WTC11 (cell line): Measurements from ENCODE around the gene ADAM22.

Experiments
- CREB1 ChIP-seq: sonication (generic); formaldehyde crosslinking; IDR thresholded peaks from 2 replicates; pipeline ENCODE4 v1.8.0; 2023; ENCODE audit warnings: mild to moderate bottlenecking, missing genetic modification reagents
- CTCF ChIP-seq: fragments of 200-600 bp; IDR thresholded peaks from 2 replicates; pipeline ENCODE4 v1.8.0; 2022; ENCODE audit warnings: antibody characterized with exemption
- ESRRA ChIP-seq: sonication (generic); formaldehyde crosslinking; IDR thresholded peaks from 2 replicates; pipeline ENCODE4 v1.8.1; 2022; ENCODE audit warnings: mild to moderate bottlenecking, missing genetic modification reagents, borderline replicate concordance
- SP1 ChIP-seq: sonication (generic); formaldehyde crosslinking; conservative IDR thresholded peaks from 2 replicates; pipeline ENCODE4 v1.8.1; 2022; ENCODE audit warnings: missing genetic modification reagents
- STAT6 ChIP-seq: sonication (generic); formaldehyde crosslinking; conservative IDR thresholded peaks from 2 replicates; pipeline ENCODE4 v1.8.1; 2023; ENCODE audit warnings: mild to moderate bottlenecking, low read depth, missing genetic modification reagents, moderate library complexity
- TEAD4 ChIP-seq: sonication (generic); formaldehyde crosslinking; IDR thresholded peaks from 2 replicates; pipeline ENCODE4 v1.8.0; 2022; ENCODE audit warnings: mild to moderate bottlenecking, missing genetic modification reagents
- USF1 ChIP-seq: sonication (generic); formaldehyde crosslinking; IDR thresholded peaks from 2 replicates; pipeline ENCODE4 v1.8.0; 2022; ENCODE audit warnings: mild to moderate bottlenecking, missing genetic modification reagents
- TF ChIP-seq, protein P1 (sequence below): sonication (generic); formaldehyde crosslinking; IDR thresholded peaks from 2 replicates; pipeline ENCODE4 v1.8.1; 2022; ENCODE audit warnings: low read depth, missing genetic modification reagents, borderline replicate concordance

DNA sequence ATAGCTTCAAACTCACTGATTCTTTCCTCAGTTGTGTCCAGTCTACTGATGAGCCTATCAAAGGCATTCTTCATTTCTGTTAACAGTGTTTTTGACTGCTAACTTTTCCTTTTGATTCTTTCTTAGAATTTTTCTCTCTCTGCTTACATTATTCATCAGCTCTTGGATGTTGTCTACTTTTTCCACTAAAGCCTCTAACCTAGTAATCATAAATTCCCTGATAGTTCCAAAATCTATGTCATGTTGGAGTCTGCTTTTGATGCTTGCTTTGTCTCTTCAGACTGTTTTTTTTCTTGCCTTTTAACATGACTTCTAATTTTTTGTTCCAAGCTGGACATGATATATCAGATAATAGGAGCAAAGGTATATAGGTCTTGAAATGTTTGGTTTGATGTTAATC is 78.0 kb downstream of the ADAM22 start:
- TF ChIP-seq CTCF (no peak), CREB1 (CRISPR knock-in tag) (no peak), ESRRA (CRISPR knock-in tag) (no peak), TEAD4 (CRISPR knock-in tag) (no peak), SP1 (CRISPR knock-in tag) (no peak), USF1 (no peak), STAT6 (CRISPR knock-in tag) (no peak)
- TF ChIP-seq, protein P1, sequence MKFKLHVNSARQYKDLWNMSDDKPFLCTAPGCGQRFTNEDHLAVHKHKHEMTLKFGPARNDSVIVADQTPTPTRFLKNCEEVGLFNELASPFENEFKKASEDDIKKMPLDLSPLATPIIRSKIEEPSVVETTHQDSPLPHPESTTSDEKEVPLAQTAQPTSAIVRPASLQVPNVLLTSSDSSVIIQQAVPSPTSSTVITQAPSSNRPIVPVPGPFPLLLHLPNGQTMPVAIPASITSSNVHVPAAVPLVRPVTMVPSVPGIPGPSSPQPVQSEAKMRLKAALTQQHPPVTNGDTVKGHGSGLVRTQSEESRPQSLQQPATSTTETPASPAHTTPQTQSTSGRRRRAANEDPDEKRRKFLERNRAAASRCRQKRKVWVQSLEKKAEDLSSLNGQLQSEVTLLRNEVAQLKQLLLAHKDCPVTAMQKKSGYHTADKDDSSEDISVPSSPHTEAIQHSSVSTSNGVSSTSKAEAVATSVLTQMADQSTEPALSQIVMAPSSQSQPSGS (CRISPR knock-in tag) = no peak
